Stimulated activated CD4-positive, alpha-beta T cell treated with anti-CD3 and anti-CD28 coated beads, Interleukin-4, amount 100 ng/mL, for 4 hours (primary cell): ENCODE data around the gene LPCAT2.

Source experiments
- DNase-seq, 2 experiments: peaks; one replicate each; pipeline ENCODE4 v3.0.0-alpha.2; 2020

LPCAT2 gene

DNA sequence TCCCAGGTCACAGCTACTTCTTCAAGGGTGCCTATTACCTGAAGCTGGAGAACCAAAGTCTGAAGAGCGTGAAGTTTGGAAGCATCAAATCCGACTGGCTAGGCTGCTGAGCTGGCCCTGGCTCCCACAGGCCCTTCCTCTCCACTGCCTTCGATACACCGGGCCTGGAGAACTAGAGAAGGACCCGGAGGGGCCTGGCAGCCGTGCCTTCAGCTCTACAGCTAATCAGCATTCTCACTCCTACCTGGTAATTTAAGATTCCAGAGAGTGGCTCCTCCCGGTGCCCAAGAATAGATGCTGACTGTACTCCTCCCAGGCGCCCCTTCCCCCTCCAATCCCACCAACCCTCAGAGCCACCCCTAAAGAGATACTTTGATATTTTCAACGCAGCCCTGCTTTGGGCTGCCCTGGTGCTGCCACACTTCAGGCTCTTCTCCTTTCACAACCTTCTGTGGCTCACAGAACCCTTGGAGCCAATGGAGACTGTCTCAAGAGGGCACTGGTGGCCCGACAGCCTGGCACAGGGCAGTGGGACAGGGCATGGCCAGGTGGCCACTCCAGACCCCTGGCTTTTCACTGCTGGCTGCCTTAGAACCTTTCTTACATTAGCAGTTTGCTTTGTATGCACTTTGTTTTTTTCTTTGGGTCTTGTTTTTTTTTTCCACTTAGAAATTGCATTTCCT is 3.4 kb upstream of the LPCAT2 start:
- DNase-seq = no peak

DNA sequence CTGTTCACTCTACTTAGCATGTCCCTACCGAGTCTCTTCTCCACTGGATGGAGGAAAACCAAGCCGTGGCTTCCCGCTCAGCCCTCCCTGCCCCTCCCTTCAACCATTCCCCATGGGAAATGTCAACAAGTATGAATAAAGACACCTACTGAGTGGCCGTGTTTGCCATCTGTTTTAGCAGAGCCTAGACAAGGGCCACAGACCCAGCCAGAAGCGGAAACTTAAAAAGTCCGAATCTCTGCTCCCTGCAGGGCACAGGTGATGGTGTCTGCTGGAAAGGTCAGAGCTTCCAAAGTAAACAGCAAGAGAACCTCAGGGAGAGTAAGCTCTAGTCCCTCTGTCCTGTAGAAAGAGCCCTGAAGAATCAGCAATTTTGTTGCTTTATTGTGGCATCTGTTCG is 2.8 kb upstream of the LPCAT2 start:
- no peak for DNase-seq

DNA sequence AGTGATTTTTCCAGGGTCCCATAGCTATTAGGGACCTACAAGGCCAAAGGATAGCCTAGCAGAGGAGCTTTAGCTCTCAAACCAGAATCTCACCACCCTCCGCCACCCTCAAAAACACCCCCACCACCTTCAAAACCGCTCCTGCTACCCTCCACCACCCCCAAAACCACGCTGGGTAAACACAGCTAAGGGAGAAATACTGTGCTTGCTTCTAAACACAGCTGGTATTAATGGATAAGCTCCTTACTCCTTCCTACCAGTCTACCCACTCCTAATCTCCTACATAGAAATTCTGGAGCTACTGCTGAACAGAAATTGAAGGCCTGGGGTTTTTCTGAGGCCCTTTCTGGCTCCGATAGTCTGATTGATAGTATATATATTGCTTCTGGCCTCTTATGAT is 2.2 kb upstream of the LPCAT2 start:
- DNase-seq = no peak

DNA sequence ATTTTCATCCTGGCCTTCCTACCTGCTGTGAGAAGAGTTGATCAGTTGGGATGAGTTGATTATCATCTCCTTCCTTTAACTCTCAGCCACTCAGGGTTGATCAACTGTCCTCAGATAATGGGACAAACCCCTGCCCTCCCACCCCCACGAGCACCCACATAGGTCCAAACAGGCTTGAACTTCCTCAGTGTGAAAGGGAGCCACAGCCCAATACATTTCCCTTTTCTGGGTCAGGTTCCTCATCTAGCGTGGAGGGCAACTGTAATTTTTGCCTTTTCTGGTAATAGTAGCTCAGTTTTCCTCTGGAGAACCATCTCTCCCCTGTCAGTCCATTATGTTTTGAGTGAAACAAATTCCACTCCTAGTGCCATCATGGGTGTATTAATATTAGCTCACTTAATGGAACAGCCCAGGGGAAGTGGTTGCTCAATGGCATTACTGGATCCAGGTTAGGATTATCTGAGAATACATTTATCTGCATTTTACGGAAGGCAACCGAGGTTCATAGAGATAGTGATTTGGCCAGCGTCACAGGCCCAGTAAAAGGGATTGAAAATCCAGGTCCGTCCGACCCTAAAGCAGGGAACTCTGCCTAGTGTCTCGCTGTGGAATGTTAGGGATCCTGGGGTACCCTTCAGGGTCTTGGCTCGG is 476 bp upstream of the LPCAT2 start:
- DNase-seq = no peak

DNA sequence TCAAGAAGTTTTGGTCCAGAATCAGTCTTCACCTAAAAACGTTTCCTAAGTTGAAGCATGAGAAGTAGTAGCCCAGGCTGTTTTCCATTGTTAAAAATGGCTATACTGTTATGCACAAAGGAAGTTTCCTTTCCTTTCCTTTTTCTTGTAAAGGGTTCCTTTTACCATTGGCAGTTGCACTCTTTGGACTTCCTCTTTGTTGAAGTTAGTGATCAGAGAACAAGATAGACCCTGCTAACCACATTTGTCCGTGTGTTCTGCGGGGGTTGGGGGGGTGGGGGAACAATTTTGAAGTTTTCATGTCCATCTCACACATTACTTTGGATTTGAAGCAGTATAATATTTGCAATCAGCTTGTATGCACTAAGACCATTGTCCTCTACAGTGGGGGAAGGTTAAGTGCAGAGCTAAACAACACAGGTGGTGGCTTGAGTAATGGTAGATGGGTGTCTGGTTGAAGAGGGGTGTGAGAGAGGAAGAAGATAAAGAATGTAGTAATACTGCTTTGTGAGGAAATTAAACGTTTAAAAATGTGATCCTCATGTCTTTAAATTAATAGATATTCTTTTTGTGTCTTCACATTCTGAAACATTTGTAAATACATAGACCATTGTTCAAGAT is 1.4 kb downstream of the LPCAT2 start:
- DNase-seq = no peak

DNA sequence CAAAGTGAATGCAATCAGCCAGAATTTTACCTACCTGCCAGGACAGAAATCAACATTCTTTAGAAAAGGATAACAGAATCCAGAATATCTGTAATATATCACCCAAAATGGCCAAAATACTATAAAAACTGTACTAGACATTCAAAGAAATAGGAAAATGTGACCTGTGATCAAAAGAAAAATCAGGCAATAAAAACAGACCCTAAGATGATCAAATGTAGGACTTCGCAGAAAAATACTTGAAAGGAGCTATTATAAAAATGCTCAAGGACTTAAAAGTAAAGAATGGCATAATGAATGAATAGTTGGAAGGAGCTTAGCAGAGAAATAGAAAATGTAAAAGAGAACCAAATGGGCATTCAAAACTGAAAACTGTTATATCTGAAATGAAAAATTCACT is 4.1 kb downstream of the LPCAT2 start:
- no peak for DNase-seq

GRCh38 chr16:55513616-55514015 is 4.7 kb downstream of the LPCAT2 start:
- no peak for DNase-seq

DNA sequence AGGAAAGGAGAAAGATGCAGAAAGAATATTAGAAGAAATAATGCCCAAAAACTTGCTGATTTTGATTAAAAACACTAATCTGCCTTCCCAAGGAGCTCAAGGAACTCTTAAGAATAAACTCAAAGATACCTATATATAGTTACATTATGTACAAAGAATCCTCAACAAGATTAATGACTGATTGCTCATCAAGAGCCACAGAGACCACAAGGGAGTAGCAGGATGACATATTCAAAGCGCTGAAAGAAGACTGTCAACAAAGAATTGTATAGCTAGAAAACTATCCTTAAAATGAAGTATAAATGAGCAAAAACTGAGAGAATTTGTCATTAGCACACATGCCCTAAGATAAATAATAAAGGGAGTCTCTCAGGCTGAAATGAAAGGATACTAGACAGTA is 6.2 kb downstream of the LPCAT2 start:
- no peak for DNase-seq

GRCh38 chr16:55521792-55522191 is 12.9 kb downstream of the LPCAT2 start:
- DNase-seq = no peak

GRCh38 chr16:55526441-55526840 is 17.6 kb downstream of the LPCAT2 start:
- no peak for DNase-seq

GRCh38 chr16:55527885-55528284 is 19.0 kb downstream of the LPCAT2 start:
- no peak for DNase-seq

DNA sequence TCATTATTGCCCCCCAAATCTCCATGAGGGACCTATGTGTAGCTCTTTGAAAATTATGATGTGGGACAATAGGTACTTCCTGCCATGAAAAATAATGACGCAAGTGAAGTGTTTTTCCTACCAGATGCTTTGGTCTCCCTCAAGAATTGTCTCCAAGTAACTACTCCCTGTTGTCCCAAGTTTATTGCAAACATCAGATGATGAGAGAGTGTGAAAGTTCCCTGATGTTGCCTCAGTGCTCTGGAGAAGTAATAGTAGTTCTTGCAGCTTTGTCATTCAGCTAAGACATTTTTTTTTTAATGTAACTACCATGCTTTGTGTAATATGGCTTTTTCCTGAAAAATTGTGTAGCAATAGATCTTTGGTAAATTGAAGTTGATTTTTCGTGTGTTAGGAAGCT is 20.1 kb downstream of the LPCAT2 start:
- no peak for DNase-seq

GRCh38 chr16:55530316-55530856 is 21.5 kb downstream of the LPCAT2 start:
- DNase-seq = no peak

DNA sequence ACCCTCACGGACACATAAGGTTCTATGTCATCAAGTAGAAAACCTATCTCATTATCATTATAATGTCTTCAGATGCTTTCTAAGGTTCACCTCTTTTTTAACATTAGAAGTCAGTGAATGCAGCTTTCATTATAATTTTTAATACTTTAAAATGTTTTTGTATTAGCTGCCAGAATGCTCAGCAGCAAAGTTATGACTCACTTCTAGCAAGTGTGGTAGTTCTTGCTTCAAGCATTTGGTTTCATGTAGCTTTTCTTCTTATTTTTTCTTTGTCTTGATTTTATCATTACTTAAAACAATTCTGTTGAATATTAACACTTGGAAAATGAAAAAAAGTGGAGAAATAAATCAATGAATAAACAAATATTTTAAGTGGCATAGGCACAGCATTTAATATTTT is 23.4 kb downstream of the LPCAT2 start:
- DNase-seq = no peak

GRCh38 chr16:55534756-55535155 is 25.9 kb downstream of the LPCAT2 start:
- DNase-seq = no peak

GRCh38 chr16:55539049-55539448 is 30.2 kb downstream of the LPCAT2 start:
- no peak for DNase-seq

DNA sequence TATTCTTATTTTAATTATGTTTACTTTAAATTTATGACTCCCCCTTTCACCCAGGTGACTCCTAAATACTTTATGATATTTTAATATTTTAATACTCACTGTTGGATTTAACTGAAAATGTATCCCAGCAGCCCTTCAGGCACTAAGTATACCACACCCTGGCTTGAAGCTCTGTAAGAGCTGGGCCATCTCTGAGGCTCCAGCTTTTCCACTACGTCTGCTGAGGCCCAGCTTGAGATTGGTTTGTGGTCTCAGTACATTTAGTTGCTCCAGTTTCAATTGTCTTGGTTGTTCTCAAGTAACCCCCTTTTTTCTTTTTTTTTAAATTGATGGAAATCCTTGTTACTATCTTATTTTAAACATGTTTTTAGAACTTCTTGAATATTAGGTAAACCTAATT is 30.6 kb downstream of the LPCAT2 start:
- no peak for DNase-seq

GRCh38 chr16:55540221-55540620 is 31.3 kb downstream of the LPCAT2 start:
- no peak for DNase-seq

DNA sequence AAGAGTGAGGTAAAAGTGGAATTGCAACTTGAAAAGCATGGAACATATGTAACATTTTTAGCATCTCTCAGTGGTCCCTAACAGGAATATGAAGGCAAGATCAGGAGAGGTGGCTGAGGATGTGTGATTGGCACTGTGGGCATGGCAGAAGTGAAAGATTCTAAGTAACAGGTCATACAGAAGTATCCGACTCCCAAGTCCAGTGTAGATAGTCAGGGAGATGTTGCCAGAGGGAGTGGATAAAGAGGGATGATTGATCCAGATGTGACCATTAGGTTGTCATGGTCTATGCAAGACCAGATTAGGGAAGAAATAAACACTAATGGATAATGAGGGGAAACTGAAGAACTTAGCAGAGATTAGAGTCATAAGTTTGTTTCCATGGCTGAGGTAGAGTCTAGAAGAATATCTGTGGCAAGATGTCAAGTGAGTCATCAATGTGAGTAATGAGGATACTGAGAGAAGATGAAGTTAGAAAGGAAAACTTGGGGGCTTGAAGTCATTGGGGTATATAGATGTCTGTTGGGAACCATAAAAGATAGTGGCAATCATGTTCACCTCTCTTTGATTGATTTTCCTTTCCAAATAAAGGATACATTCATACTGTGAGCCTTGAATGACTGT is 33.7 kb downstream of the LPCAT2 start:
- DNase-seq = no peak

DNA sequence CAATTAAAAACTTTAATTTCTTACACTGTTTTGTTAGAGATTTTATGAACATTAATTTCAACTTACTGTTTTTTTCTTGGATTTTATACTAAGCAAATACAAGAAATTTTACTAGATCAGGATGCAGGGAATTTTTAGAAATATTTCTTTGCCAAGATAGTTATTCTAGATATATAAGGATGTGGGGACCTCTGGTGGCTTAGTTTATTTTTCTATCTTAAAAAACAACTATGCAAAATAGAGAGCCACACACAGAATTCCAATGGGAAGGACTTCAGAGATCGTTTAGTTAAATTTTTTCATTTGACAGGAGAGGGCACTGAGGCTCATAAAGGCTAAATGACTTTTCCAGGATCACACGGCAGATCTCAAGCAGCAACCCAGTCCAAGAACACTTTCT is 34.6 kb downstream of the LPCAT2 start:
- DNase-seq = no peak

- DNase-seq = no peak
These were observed 43.7 kb downstream of the LPCAT2 start for GRCh38 chr16:55552621-55553020.

- DNase-seq = no peak
These were observed 46.6 kb downstream of the LPCAT2 start for GRCh38 chr16:55555436-55555835.

DNA sequence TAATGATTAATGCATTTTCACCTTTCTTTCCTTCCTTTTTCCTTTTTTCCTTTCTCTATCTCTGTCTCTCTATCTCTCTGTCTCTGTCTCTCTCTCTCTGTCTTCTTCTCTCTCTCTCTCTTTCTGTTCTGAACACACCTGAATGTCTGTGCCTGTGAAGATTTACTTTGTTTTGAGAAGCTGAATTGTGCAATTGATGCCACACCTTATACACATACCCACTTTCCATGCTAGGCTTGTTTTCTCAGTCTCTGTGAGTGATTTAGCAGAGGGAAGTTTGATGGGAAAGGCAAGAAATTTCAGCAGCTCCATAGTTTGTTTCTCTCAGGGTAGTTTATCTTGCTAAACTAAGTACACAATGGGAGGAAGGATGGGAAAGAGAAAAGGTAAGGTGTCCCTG is 48.3 kb downstream of the LPCAT2 start:
- no peak for DNase-seq

- no peak for DNase-seq
These were observed 50.4 kb downstream of the LPCAT2 start for GRCh38 chr16:55559233-55559632.
